Measurements from ENCODE around the gene TMEM240.

DNA sequence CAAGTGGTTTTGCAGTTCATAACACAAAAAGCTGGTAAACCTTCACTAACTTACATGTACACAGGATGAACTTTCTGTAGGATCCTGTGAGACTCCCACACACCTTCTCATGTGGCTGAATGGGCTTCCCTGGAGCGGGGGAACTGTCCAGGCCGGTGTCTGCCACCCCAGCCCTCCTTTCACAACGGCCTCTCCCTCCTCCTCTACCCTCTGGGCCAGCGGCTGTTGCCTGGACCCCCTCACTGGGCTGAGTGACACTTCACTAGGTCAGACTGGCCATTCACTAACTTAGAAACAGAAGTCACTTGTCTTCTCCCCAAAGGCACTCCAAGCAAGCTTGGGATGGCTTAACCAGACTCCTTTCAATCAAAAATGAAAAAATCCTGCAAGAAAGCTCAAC is 18.2 kb upstream of the TMEM240 start:
- no peak for TF ChIP-seq EZH2 (IDR thresholded peaks at IDR 0.05; ENCODE audit: borderline replicate concordance, low read depth, low read length, severe bottlenecking)
- TF ChIP-seq, protein P1, sequence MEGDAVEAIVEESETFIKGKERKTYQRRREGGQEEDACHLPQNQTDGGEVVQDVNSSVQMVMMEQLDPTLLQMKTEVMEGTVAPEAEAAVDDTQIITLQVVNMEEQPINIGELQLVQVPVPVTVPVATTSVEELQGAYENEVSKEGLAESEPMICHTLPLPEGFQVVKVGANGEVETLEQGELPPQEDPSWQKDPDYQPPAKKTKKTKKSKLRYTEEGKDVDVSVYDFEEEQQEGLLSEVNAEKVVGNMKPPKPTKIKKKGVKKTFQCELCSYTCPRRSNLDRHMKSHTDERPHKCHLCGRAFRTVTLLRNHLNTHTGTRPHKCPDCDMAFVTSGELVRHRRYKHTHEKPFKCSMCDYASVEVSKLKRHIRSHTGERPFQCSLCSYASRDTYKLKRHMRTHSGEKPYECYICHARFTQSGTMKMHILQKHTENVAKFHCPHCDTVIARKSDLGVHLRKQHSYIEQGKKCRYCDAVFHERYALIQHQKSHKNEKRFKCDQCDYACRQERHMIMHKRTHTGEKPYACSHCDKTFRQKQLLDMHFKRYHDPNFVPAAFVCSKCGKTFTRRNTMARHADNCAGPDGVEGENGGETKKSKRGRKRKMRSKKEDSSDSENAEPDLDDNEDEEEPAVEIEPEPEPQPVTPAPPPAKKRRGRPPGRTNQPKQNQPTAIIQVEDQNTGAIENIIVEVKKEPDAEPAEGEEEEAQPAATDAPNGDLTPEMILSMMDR (IDR thresholded peaks at IDR 0.05; ENCODE audit: borderline replicate concordance, extremely low read depth, low read length, poor library complexity, severe bottlenecking) = no peak

All from DND-41 (cell line).